Measurements from ENCODE around the gene PGD.
"Not testable (repeated sequence)": the region's sequence is repeated elsewhere in the genome, so short reads cannot be mapped to it uniquely, and the experiment has no call there.

PGD gene

GRCh38 chr1:10399444-10399941 lies 629 bp downstream of the PGD start:
- 0% methylated on average over 42 of the region's 42 CpGs for WGBS, 2 experiments (ENCODE audit: insufficient coverage in 2 of 2)
- Histone ChIP-seq H3K9me3 (ENCODE audit: control insufficient read depth, low read length) (no peaks in the 10 kb centered on the region), H3K4me3 (ENCODE audit: extremely low read depth, insufficient read depth, low read length, poor library complexity, severe bottlenecking) (peak overlapping the region; percentile 85), H3K27ac (ENCODE audit: low read depth, low read length, severe bottlenecking) (peak overlapping the region; percentile 94), H3K4me1 (ENCODE audit: control insufficient read depth, insufficient read depth, low read length, poor library complexity, severe bottlenecking) (peaks cover 25% of the 10 kb centered on the region), H3K36me3 (ENCODE audit: control insufficient read depth, insufficient read depth, low read length) (peaks cover 46% of the 10 kb centered on the region)

DNA sequence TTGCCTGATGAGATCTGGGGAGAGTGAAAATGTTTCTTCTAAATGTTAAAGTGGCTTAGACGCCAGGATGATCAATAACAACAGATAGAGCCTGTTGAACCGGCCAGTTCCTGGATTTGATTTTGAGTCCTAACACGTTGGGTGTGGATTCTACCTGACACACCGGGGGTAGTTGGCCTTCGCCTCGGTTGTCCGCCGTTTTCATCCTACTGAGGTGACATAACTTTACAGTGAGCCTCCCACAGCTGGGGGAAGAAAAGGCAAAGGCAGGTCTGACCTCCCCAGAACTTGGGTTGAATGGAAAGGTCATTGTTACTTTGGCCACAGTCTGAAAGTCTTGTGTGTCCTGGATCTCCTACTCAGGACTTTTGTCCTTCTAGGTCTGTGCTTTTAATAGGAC lies 1.1 kb downstream of the PGD start:
- H3K9me3 ChIP-seq (ENCODE audit: control insufficient read depth, low read length): no peaks in the 10 kb centered on the region
- H3K4me1 ChIP-seq (ENCODE audit: control insufficient read depth, insufficient read depth, low read length, poor library complexity, severe bottlenecking): peaks cover 25% of the 10 kb centered on the region
- H3K27ac ChIP-seq (ENCODE audit: low read depth, low read length, severe bottlenecking): peak overlapping the region; percentile 16
- 15 to 31% methylated on average over 6 to 8 of the region's 8 CpGs for WGBS, 2 experiments (ENCODE audit: insufficient coverage in 2 of 2)
- peaks cover 51% of the 10 kb centered on the region for H3K36me3 ChIP-seq (ENCODE audit: control insufficient read depth, insufficient read depth, low read length)
- peak overlapping the region; percentile 85 for H3K4me3 ChIP-seq (ENCODE audit: extremely low read depth, insufficient read depth, low read length, poor library complexity, severe bottlenecking)

DNA sequence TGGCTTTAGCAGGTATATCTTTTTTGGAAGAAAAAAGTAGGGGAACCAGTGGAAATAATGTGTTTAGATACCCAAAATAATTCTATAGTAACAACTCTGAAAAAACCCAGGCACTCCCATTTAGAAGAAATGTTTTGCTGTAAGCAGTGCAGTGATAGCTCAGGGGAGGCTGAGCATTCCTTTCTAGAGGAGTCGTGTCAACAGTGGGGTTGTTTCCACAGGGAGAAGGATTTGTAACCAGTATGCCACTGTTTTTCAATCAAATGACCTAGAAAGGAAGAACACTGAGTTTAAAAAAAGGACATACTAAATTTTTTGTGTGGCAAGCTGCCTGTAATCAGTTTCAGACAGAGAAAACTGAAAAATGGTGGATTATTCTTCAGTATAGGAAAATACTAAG lies 2.4 kb downstream of the PGD start:
- H3K27ac ChIP-seq (ENCODE audit: low read depth, low read length, severe bottlenecking): peak overlapping the region; percentile 16
- peaks cover 25% of the 10 kb centered on the region for H3K4me1 ChIP-seq (ENCODE audit: control insufficient read depth, insufficient read depth, low read length, poor library complexity, severe bottlenecking)
- no peaks in the 10 kb centered on the region for H3K9me3 ChIP-seq (ENCODE audit: control insufficient read depth, low read length)
- WGBS, 2 experiments (ENCODE audit: insufficient coverage in 2 of 2): 100% methylated on average over 1 of the region's 1 CpG
- no peak overlapping the region for H3K4me3 ChIP-seq (ENCODE audit: extremely low read depth, insufficient read depth, low read length, poor library complexity, severe bottlenecking)
- peaks cover 62% of the 10 kb centered on the region for H3K36me3 ChIP-seq (ENCODE audit: control insufficient read depth, insufficient read depth, low read length)

GRCh38 chr1:10402729-10403274 lies 3.9 kb downstream of the PGD start:
- H3K4me3 ChIP-seq (ENCODE audit: extremely low read depth, insufficient read depth, low read length, poor library complexity, severe bottlenecking): no peak overlapping the region
- peaks cover 73% of the 10 kb centered on the region for H3K36me3 ChIP-seq (ENCODE audit: control insufficient read depth, insufficient read depth, low read length)
- 98 to 100% methylated on average over 5 to 7 of the region's 9 CpGs for WGBS, 2 experiments (ENCODE audit: insufficient coverage in 2 of 2)
- H3K4me1 ChIP-seq (ENCODE audit: control insufficient read depth, insufficient read depth, low read length, poor library complexity, severe bottlenecking): peaks cover 25% of the 10 kb centered on the region
- H3K9me3 ChIP-seq (ENCODE audit: control insufficient read depth, low read length): no peaks in the 10 kb centered on the region
- H3K27ac ChIP-seq (ENCODE audit: low read depth, low read length, severe bottlenecking): no peak overlapping the region

GRCh38 chr1:10407201-10407600 lies 8.3 kb downstream of the PGD start:
- no peaks in the 10 kb centered on the region for H3K9me3 ChIP-seq (ENCODE audit: control insufficient read depth, low read length)
- no peak overlapping the region for H3K27ac ChIP-seq (ENCODE audit: low read depth, low read length, severe bottlenecking)
- peaks cover 99% of the 10 kb centered on the region for H3K36me3 ChIP-seq (ENCODE audit: control insufficient read depth, insufficient read depth, low read length)
- 92 to 94% methylated on average over 2 of the region's 2 CpGs for WGBS, 2 experiments (ENCODE audit: insufficient coverage in 2 of 2)
- H3K4me1 ChIP-seq (ENCODE audit: control insufficient read depth, insufficient read depth, low read length, poor library complexity, severe bottlenecking): peaks cover 12% of the 10 kb centered on the region
- no peak overlapping the region for H3K4me3 ChIP-seq (ENCODE audit: extremely low read depth, insufficient read depth, low read length, poor library complexity, severe bottlenecking)

- Histone ChIP-seq H3K9me3 (ENCODE audit: control insufficient read depth, low read length) (no peaks in the 10 kb centered on the region), H3K27ac (ENCODE audit: low read depth, low read length, severe bottlenecking) (peak overlapping the region; percentile 70), H3K36me3 (ENCODE audit: control insufficient read depth, insufficient read depth, low read length) (peaks cover 98% of the 10 kb centered on the region), H3K4me1 (ENCODE audit: control insufficient read depth, insufficient read depth, low read length, poor library complexity, severe bottlenecking) (peaks cover 3% of the 10 kb centered on the region), H3K4me3 (ENCODE audit: extremely low read depth, insufficient read depth, low read length, poor library complexity, severe bottlenecking) (no peak overlapping the region)
- WGBS, 2 experiments (ENCODE audit: insufficient coverage in 2 of 2): 81 to 100% methylated on average over 3 of the region's 6 CpGs
Measured at GRCh38 chr1:10415211-10415930, 16.5 kb downstream of the PGD start.

GRCh38 chr1:10415967-10416366 lies 17.1 kb downstream of the PGD start:
- peak overlapping the region; percentile 70 for H3K27ac ChIP-seq (ENCODE audit: low read depth, low read length, severe bottlenecking)
- no CpG with 5 or more reads among the region's 1 CpG for WGBS, 2 experiments (ENCODE audit: insufficient coverage in 2 of 2)
- not testable (repeated sequence) for H3K4me1 ChIP-seq (ENCODE audit: control insufficient read depth, insufficient read depth, low read length, poor library complexity, severe bottlenecking); H3K4me3 ChIP-seq (ENCODE audit: extremely low read depth, insufficient read depth, low read length, poor library complexity, severe bottlenecking); H3K9me3 ChIP-seq (ENCODE audit: control insufficient read depth, low read length)
- peaks cover 96% of the 10 kb centered on the region for H3K36me3 ChIP-seq (ENCODE audit: control insufficient read depth, insufficient read depth, low read length)

DNA sequence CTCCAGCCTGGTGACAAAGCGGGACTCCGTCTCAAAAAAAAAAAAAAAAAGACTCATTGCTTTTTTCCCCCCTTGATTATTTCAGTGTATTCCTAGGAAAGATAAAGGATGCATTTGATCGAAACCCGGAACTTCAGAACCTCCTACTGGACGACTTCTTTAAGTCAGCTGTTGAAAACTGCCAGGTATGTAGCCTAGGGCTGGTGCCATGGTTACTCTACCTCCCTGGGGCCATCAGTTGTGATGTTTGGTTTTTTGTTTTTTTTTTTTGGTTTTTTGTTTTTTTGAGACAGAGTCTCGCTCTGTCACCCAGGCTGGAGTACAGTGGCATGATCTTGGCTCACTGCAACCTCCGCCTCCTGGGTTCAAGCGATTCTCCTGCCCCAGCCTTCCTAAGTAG lies 19.9 kb downstream of the PGD start:
- not testable (repeated sequence) for H3K4me1 ChIP-seq (ENCODE audit: control insufficient read depth, insufficient read depth, low read length, poor library complexity, severe bottlenecking); H3K9me3 ChIP-seq (ENCODE audit: control insufficient read depth, low read length); H3K27ac ChIP-seq (ENCODE audit: low read depth, low read length, severe bottlenecking); H3K4me3 ChIP-seq (ENCODE audit: extremely low read depth, insufficient read depth, low read length, poor library complexity, severe bottlenecking)
- 93 to 100% methylated on average over 4 to 6 of the region's 8 CpGs for WGBS, 2 experiments (ENCODE audit: insufficient coverage in 2 of 2)
- peaks cover 81% of the 10 kb centered on the region for H3K36me3 ChIP-seq (ENCODE audit: control insufficient read depth, insufficient read depth, low read length)

- WGBS, 2 experiments (ENCODE audit: insufficient coverage in 2 of 2): 90 to 93% methylated on average over 15 of the region's 15 CpGs
- peaks cover 78% of the 10 kb centered on the region for H3K36me3 ChIP-seq (ENCODE audit: control insufficient read depth, insufficient read depth, low read length)
- H3K4me1 ChIP-seq (ENCODE audit: control insufficient read depth, insufficient read depth, low read length, poor library complexity, severe bottlenecking): peaks cover 3% of the 10 kb centered on the region
- H3K9me3 ChIP-seq (ENCODE audit: control insufficient read depth, low read length): no peaks in the 10 kb centered on the region
- H3K27ac ChIP-seq (ENCODE audit: low read depth, low read length, severe bottlenecking): no peak overlapping the region
- H3K4me3 ChIP-seq (ENCODE audit: extremely low read depth, insufficient read depth, low read length, poor library complexity, severe bottlenecking): no peak overlapping the region
Measured at GRCh38 chr1:10419351-10419750, 20.5 kb downstream of the PGD start.

DNA sequence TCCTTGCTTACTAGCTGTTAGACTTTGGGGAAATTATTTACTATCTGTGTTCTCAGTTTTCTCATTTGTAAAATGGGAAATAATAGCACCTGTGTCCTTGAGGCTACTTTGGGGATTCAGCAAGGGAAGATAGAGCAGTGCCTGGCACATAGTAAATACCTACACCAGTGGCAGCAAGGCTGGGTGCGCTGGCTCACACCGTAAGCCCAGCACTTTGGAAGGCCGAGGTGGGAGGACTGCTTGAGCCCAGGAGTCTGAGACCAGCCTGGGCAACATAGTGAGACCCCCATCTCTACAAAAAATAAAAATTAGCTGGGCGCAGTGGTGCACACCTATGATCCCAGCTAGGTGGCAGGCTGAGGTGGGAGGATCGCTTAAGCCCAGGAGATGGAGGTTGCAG lies 22.8 kb downstream of the PGD start:
- H3K27ac ChIP-seq (ENCODE audit: low read depth, low read length, severe bottlenecking): no peak overlapping the region
- H3K4me3 ChIP-seq (ENCODE audit: extremely low read depth, insufficient read depth, low read length, poor library complexity, severe bottlenecking): no peak overlapping the region
- no peaks in the 10 kb centered on the region for H3K9me3 ChIP-seq (ENCODE audit: control insufficient read depth, low read length)
- H3K36me3 ChIP-seq (ENCODE audit: control insufficient read depth, insufficient read depth, low read length): peaks cover 55% of the 10 kb centered on the region
- 96 to 100% methylated on average over 4 to 5 of the region's 5 CpGs for WGBS, 2 experiments (ENCODE audit: insufficient coverage in 2 of 2)
- no peaks in the 10 kb centered on the region for H3K4me1 ChIP-seq (ENCODE audit: control insufficient read depth, insufficient read depth, low read length, poor library complexity, severe bottlenecking)

DNA sequence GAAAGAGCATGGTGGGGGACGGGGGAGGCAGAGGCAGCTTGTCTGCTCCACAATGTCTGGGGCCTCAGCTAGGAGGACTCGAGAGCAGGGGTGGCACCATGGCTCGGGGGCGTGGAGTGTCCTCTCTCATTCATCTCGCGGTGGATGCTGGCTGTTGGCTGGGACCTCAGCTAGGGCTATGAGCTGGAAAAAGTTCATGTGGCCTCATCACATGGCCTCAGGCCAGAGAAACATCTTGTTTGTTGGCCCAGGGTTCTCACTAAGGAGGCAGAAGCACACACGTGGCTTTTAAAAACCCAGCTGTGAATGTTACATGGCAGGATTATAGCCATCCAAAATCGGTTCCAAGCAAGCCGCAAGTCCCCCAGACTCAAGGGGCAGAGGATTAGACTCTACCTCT lies 25.2 kb downstream of the PGD start:
- Histone ChIP-seq H3K27ac (ENCODE audit: low read depth, low read length, severe bottlenecking) (peak overlapping the region; percentile 8), H3K9me3 (ENCODE audit: control insufficient read depth, low read length) (no peaks in the 10 kb centered on the region), H3K4me3 (ENCODE audit: extremely low read depth, insufficient read depth, low read length, poor library complexity, severe bottlenecking) (no peak overlapping the region), H3K4me1 (ENCODE audit: control insufficient read depth, insufficient read depth, low read length, poor library complexity, severe bottlenecking) (no peaks in the 10 kb centered on the region), H3K36me3 (ENCODE audit: control insufficient read depth, insufficient read depth, low read length) (peaks cover 31% of the 10 kb centered on the region)
- WGBS, 2 experiments (ENCODE audit: insufficient coverage in 2 of 2): 85 to 94% methylated on average over 8 to 9 of the region's 9 CpGs
